ENCODE measurements around the gene DSC2. TPM values are rescaled to one million over a fixed set of nuclear protein-coding genes. Genes with fewer than 3 reads are reported as not detected.
A peak's percentile ranks its signal among the peaks of the same experiment; 100 is the strongest.
"Not testable (repeated sequence)": the region's sequence is repeated elsewhere in the genome, so short reads cannot be mapped to it uniquely, and the experiment has no call there.

Gene DSC2
- total RNA-seq, 1 donor from 2014 or later: 48.7 TPM

DNA sequence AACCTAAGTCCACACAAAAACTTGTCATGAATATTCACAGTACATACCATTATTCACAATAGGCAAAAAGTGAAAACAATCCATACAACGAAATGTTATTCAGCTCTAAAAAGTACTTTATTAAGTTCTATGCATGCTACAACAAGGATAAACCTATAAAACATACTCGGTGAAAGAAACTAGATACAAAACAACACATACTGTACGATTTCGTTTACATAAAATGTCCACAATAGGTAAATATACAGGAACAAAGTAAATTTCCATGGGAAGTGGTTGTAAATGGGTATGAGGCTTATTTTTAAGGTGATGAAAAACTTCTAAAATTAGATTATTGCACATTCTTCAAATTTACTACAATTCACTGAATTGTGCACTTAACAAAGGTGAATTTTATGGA, 67.7 kb downstream of the DSC2 start:
- H3K4me1 Mint-ChIP-seq (ENCODE audit: low read depth, unreplicated experiment): peaks cover 7% of the 10 kb centered on the region
- H3K27me3 Mint-ChIP-seq (ENCODE audit: low read depth, unreplicated experiment): no peaks in the 10 kb centered on the region
- no peak overlapping the region for H3K4me3 ChIP-seq (ENCODE audit: insufficient read depth, low read depth, low read length)
- no peaks in the 10 kb centered on the region for H4K20me1 ChIP-seq (ENCODE audit: insufficient read depth, low read length)
- H3K9me3 Mint-ChIP-seq (ENCODE audit: unreplicated experiment): no peaks in the 10 kb centered on the region
- H3K36me3 Mint-ChIP-seq (ENCODE audit: low read depth, unreplicated experiment): no peaks in the 10 kb centered on the region
- no peak overlapping the region for H3K9ac ChIP-seq (ENCODE audit: low read length)
- H3K27ac ChIP-seq (ENCODE audit: low read depth, low read length): no peak overlapping the region
- H3K79me2 ChIP-seq (ENCODE audit: insufficient read depth, low read length): no peaks in the 10 kb centered on the region
- H3K4me1 ChIP-seq (ENCODE audit: insufficient read depth, low read length): no peaks in the 10 kb centered on the region
- H3K36me3 ChIP-seq (ENCODE audit: insufficient read depth, low read length): no peaks in the 10 kb centered on the region
- FAIRE-seq (no peak), DNase-seq (ENCODE audit: low read depth) (no peak)
- H3K4me2 ChIP-seq (ENCODE audit: low read length): no peak overlapping the region
- H3K4me3 Mint-ChIP-seq (ENCODE audit: unreplicated experiment): no peak overlapping the region
- peaks cover 3% of the 10 kb centered on the region for H3K27me3 ChIP-seq (ENCODE audit: insufficient read depth, low read length)
- TF ChIP-seq, protein P1, sequence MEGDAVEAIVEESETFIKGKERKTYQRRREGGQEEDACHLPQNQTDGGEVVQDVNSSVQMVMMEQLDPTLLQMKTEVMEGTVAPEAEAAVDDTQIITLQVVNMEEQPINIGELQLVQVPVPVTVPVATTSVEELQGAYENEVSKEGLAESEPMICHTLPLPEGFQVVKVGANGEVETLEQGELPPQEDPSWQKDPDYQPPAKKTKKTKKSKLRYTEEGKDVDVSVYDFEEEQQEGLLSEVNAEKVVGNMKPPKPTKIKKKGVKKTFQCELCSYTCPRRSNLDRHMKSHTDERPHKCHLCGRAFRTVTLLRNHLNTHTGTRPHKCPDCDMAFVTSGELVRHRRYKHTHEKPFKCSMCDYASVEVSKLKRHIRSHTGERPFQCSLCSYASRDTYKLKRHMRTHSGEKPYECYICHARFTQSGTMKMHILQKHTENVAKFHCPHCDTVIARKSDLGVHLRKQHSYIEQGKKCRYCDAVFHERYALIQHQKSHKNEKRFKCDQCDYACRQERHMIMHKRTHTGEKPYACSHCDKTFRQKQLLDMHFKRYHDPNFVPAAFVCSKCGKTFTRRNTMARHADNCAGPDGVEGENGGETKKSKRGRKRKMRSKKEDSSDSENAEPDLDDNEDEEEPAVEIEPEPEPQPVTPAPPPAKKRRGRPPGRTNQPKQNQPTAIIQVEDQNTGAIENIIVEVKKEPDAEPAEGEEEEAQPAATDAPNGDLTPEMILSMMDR (IDR thresholded peaks at IDR 0.05; ENCODE audit: insufficient read depth, low read depth, low read length): no peak
- no peak for TF ChIP-seq EZH2 (IDR thresholded peaks at IDR 0.05; ENCODE audit: insufficient read depth, low read length)
- no peaks in the 10 kb centered on the region for H3K9me3 ChIP-seq (ENCODE audit: insufficient read depth, low read depth, low read length)
- no peak overlapping the region for H2AFZ ChIP-seq (ENCODE audit: low read depth, low read length)
- H3K27ac Mint-ChIP-seq (ENCODE audit: unreplicated experiment): no peak overlapping the region

DNA sequence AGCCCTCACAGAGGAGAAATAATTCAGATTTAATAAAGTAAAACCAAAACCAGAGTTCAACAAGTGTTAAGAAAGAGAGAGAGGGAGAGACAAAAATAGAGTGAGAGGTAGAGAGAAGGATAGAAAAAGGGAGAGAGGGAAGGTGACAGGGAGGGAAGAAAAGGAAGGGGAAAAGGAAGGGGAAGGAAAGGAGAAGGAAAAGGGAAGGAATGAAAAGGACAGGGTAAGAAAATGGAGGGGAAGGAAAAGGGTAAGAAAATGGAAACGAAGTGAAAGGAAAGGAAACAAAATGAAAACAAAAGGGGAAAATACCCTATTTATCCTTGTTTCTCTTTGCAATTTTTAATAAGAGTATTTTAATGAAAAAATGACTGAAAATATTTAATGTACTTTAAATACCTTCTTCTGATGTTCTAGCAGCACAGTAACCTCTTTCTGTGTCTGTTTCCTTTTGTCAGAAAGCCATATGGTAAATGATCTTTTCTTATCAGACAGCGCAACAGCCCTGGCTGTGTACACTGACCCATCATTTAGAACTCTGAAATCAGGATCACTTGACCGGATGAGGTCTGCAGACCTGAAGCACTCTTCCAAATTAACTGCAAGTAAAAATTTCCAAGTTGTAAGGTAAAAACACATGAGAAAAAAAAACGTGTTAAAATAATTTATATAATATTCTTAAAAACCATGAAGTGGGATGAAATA, 71.5 kb downstream of the DSC2 start:
- Histone ChIP-seq H3K27ac (ENCODE audit: low read depth, low read length) (no peak overlapping the region), H3K36me3 (ENCODE audit: insufficient read depth, low read length) (no peaks in the 10 kb centered on the region), H3K79me2 (ENCODE audit: insufficient read depth, low read length) (no peaks in the 10 kb centered on the region), H3K9ac (ENCODE audit: low read length) (no peak overlapping the region), H3K9me3 (ENCODE audit: insufficient read depth, low read depth, low read length) (no peaks in the 10 kb centered on the region), H4K20me1 (ENCODE audit: insufficient read depth, low read length) (no peaks in the 10 kb centered on the region), H2AFZ (ENCODE audit: low read depth, low read length) (no peak overlapping the region), H3K4me2 (ENCODE audit: low read length) (no peak overlapping the region), H3K4me3 (ENCODE audit: insufficient read depth, low read depth, low read length) (no peak overlapping the region), H3K4me1 (ENCODE audit: insufficient read depth, low read length) (no peaks in the 10 kb centered on the region), H3K27me3 (ENCODE audit: insufficient read depth, low read length) (no peaks in the 10 kb centered on the region)
- no peak overlapping the region for H3K4me3 Mint-ChIP-seq (ENCODE audit: unreplicated experiment)
- FAIRE-seq (no peak), DNase-seq (ENCODE audit: low read depth) (no peak)
- TF ChIP-seq, protein P1 (IDR thresholded peaks at IDR 0.05; ENCODE audit: insufficient read depth, low read depth, low read length): no peak
- TF ChIP-seq EZH2 (IDR thresholded peaks at IDR 0.05; ENCODE audit: insufficient read depth, low read length): no peak
- H3K36me3 Mint-ChIP-seq (ENCODE audit: low read depth, unreplicated experiment): no peaks in the 10 kb centered on the region
- no peaks in the 10 kb centered on the region for H3K9me3 Mint-ChIP-seq (ENCODE audit: unreplicated experiment)
- no peak overlapping the region for H3K27ac Mint-ChIP-seq (ENCODE audit: unreplicated experiment)
- H3K4me1 Mint-ChIP-seq (ENCODE audit: low read depth, unreplicated experiment): no peaks in the 10 kb centered on the region
- H3K27me3 Mint-ChIP-seq (ENCODE audit: low read depth, unreplicated experiment): no peaks in the 10 kb centered on the region

DNA sequence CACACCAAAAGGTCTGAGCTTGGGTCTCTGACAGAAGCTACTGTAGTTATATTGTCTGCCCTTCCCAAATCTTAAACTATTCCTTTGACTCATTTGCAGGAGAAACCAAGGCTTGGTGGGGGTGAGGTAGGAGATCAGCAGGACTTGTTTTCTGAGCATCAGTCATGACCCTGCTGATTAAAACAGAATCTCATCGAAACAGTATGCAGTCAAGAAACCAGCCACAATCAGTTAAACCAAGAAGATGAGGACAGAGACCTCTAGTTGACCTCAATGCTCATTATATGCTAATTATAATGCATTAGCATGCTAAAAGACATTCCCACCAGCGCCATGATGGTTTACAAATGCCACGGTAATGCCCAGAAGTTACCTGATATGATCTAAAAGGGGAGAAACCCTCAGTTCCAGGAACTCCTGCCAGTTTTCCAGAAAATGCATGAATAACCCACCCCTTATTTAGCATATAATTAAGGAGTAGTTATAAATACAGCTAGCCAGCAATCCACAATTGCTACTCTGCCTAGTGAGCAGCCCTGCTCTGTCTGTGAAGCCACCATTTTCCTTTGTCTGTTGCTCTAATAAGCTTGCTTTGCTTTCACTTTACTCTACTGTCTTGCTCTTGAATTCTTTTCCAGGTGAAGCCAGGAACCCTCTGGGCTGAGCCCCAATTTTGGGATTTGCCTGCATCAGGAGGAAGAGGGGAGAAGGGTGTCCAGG, 86.3 kb downstream of the DSC2 start:
- H3K4me3 Mint-ChIP-seq (ENCODE audit: unreplicated experiment): no peak overlapping the region
- H3K4me2 ChIP-seq (ENCODE audit: low read length): no peak overlapping the region
- H3K9me3 ChIP-seq (ENCODE audit: insufficient read depth, low read depth, low read length): no peaks in the 10 kb centered on the region
- no peak overlapping the region for H3K9ac ChIP-seq (ENCODE audit: low read length)
- peaks cover 3% of the 10 kb centered on the region for H3K27me3 Mint-ChIP-seq (ENCODE audit: low read depth, unreplicated experiment)
- H3K79me2 ChIP-seq (ENCODE audit: insufficient read depth, low read length): no peaks in the 10 kb centered on the region
- TF ChIP-seq EZH2 (IDR thresholded peaks at IDR 0.05; ENCODE audit: insufficient read depth, low read length): no peak
- TF ChIP-seq, protein P1 (IDR thresholded peaks at IDR 0.05; ENCODE audit: insufficient read depth, low read depth, low read length): no peak
- no peak overlapping the region for H3K27ac Mint-ChIP-seq (ENCODE audit: unreplicated experiment)
- H3K4me1 Mint-ChIP-seq (ENCODE audit: low read depth, unreplicated experiment): peaks cover 4% of the 10 kb centered on the region
- no peak overlapping the region for H3K27ac ChIP-seq (ENCODE audit: low read depth, low read length)
- H3K36me3 ChIP-seq (ENCODE audit: insufficient read depth, low read length): no peaks in the 10 kb centered on the region
- no peak overlapping the region for H3K4me3 ChIP-seq (ENCODE audit: insufficient read depth, low read depth, low read length)
- H2AFZ ChIP-seq (ENCODE audit: low read depth, low read length): no peak overlapping the region
- no peaks in the 10 kb centered on the region for H4K20me1 ChIP-seq (ENCODE audit: insufficient read depth, low read length)
- no peaks in the 10 kb centered on the region for H3K27me3 ChIP-seq (ENCODE audit: insufficient read depth, low read length)
- no peaks in the 10 kb centered on the region for H3K4me1 ChIP-seq (ENCODE audit: insufficient read depth, low read length)
- FAIRE-seq (no peak), DNase-seq (ENCODE audit: low read depth) (no peak)
- H3K36me3 Mint-ChIP-seq (ENCODE audit: low read depth, unreplicated experiment): no peaks in the 10 kb centered on the region
- H3K9me3 Mint-ChIP-seq (ENCODE audit: unreplicated experiment): no peaks in the 10 kb centered on the region

DNA sequence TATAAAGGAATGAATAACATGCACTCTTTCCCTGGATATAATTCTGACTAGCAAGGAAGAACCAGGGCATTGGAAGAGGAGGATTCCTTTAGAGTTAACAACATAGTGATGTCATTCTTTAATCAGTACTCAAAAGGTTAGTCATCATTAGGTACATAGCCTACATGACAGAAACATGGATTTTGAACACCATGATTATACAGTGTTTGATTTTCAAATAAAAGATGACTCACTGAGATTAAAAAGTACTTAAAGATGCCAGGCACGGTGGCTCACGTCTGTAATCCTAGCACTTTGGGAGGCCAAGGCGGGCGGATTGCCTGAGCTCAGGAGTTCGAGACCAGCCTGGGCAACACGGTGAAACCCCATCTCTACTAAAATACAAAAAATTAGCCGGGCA, 90.8 kb downstream of the DSC2 start:
- peak overlapping the region; percentile 81 for H3K27ac Mint-ChIP-seq (ENCODE audit: unreplicated experiment)
- DNase-seq (ENCODE audit: low read depth): peak; percentile 97
- H3K4me3 ChIP-seq (ENCODE audit: insufficient read depth, low read depth, low read length); H3K27me3 Mint-ChIP-seq (ENCODE audit: low read depth, unreplicated experiment); FAIRE-seq; H3K4me1 Mint-ChIP-seq (ENCODE audit: low read depth, unreplicated experiment); H3K27me3 ChIP-seq (ENCODE audit: insufficient read depth, low read length); H3K9me3 ChIP-seq (ENCODE audit: insufficient read depth, low read depth, low read length); H4K20me1 ChIP-seq (ENCODE audit: insufficient read depth, low read length); H3K27ac ChIP-seq (ENCODE audit: low read depth, low read length); H2AFZ ChIP-seq (ENCODE audit: low read depth, low read length); H3K9ac ChIP-seq (ENCODE audit: low read length); H3K9me3 Mint-ChIP-seq (ENCODE audit: unreplicated experiment); H3K36me3 Mint-ChIP-seq (ENCODE audit: low read depth, unreplicated experiment); H3K36me3 ChIP-seq (ENCODE audit: insufficient read depth, low read length); H3K4me1 ChIP-seq (ENCODE audit: insufficient read depth, low read length); H3K4me3 Mint-ChIP-seq (ENCODE audit: unreplicated experiment); H3K79me2 ChIP-seq (ENCODE audit: insufficient read depth, low read length): not testable (repeated sequence)
- peak overlapping the region; percentile 49 for H3K4me2 ChIP-seq (ENCODE audit: low read length)
